MM.1S (cell line): Measurements from ENCODE around the gene DCAF17.

Experiments
- EZH2 ChIP-seq: fragments of 300-600 bp; sonication (generic); optimal IDR thresholded peaks from 2 replicates; pipeline ENCODE3; 2017; ENCODE audit warnings: low read depth, mild to moderate bottlenecking, antibody characterized with exemption, low read length, mixed read lengths
- EZH2phosphoT487 ChIP-seq: fragments of 300-600 bp; sonication (generic); IDR thresholded peaks from 2 replicates; pipeline ENCODE4 v1.6.1; 2018; ENCODE audit warnings: antibody characterized with exemption, low read length
- TF ChIP-seq, protein P1 (sequence below): fragments of 300-600 bp; sonication (generic); IDR thresholded peaks from 2 replicates; pipeline ENCODE4 v1.5.1; 2016; ENCODE audit warnings: antibody characterized with exemption, low read length, mixed read lengths

DNA sequence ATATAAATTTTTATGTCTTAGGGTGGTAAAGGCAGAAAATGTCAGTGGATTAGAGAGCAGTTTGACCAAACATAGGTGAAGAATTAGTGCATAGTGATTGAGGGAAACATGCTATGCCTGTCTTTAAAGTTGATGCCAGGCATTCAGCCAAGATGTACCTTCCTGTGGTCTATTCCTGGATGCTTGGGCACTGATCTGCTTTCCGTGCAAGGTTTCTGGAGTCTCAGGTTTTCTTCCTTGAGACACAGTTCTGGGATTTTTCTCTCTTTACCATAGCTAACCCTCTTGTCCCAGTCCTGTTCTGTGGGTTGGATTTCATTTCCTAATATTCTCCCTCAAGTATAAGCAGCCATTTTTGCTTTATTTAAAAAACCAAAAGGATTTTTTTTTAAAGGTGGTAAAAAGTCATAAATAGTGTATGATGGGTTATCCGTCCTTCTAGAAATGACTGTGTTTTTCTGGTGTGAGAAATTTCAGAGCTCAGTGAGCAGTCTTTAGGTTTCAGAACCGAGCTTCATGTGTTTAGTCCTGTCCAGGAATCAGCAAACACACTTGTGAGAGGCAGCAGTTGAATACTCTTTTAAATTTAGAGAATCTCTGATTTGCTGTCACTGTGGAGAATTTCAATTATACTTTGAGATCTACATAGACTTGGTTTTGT lies 45.3 kb downstream of the DCAF17 start:
- TF ChIP-seq, protein P1, sequence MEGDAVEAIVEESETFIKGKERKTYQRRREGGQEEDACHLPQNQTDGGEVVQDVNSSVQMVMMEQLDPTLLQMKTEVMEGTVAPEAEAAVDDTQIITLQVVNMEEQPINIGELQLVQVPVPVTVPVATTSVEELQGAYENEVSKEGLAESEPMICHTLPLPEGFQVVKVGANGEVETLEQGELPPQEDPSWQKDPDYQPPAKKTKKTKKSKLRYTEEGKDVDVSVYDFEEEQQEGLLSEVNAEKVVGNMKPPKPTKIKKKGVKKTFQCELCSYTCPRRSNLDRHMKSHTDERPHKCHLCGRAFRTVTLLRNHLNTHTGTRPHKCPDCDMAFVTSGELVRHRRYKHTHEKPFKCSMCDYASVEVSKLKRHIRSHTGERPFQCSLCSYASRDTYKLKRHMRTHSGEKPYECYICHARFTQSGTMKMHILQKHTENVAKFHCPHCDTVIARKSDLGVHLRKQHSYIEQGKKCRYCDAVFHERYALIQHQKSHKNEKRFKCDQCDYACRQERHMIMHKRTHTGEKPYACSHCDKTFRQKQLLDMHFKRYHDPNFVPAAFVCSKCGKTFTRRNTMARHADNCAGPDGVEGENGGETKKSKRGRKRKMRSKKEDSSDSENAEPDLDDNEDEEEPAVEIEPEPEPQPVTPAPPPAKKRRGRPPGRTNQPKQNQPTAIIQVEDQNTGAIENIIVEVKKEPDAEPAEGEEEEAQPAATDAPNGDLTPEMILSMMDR, result no peak
- TF ChIP-seq EZH2phosphoT487, result no peak
- TF ChIP-seq EZH2, result no peak
